ENCODE results near the gene USH2A.

The USH2A gene

GRCh38 chr1:215923129-215923824 lies 500.0 kb downstream of the USH2A start:
- no peak for DNase-seq

DNA sequence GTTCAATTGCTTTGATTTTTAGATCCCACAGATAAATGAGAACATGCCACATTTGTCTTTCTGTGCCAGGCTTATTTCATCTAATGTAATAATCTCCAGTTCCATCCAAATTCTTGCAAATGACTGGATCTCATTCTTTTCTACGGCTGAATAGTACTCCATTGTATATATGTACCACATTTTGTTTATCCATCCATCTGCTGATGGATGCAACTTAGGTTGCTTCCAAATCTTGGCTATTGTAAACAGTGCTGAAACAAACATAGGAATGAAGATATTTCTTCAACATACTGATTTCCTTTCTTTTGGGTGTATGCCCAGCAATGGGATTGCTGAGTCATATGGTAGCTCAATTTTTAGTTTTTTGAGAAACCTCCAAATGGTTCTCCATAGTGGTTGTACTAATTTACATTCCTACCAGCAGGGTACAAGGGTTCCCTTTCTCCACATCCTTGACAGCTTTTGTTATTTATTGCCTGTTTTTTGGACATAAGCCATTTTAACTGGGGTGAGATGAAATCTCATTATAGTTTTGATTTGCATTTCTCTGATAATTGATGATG lies 511.8 kb downstream of the USH2A start:
- DNase-seq, result no peak

DNA sequence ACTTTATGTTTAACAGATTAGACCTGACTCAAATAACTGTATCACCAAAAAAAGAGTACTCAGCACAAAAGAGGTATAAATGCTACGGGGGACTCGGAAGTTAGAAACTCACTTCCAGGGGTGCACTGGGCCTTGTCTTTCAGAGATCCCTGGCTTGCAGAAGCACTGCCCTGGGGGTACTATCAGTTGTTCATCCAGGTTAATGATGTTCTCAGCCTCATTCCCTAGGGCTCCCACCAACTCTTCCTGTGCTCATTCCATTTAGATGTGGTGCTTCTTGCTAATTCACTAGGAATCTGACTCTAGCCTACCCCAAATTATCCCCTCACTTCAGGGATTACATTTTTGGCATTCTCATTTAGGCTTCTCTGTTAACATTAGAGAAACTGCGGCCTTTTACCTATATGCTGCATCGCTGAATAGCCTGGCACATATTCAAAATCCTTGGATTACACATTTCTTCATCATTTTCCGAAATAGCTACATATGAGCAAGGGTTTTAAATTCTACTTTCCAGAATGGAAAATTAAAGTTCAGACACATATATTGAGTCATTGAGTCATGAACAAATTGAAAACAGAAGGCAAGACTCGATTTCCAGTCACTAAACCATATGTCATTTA lies 517.6 kb downstream of the USH2A start:
- no peak for DNase-seq

DNA sequence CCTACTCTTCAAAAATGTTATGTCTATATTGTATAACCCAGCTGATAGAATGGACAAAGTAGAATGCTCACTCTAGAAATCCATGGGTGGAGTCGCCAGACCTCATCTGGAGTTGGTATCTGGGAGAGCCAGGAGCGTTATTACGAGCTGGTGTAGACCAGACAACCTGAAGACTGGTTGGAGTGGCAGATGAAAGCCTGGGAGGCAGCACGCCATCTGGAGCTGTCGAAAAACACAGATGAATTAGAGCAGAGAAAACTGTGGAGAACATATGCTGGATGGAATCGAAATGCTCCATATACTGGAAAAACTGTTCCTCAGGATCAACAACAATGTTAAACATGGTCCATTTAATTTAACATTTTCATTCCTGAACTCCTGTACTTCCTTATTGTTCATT lies 522.6 kb downstream of the USH2A start:
- no peak for DNase-seq

DNA sequence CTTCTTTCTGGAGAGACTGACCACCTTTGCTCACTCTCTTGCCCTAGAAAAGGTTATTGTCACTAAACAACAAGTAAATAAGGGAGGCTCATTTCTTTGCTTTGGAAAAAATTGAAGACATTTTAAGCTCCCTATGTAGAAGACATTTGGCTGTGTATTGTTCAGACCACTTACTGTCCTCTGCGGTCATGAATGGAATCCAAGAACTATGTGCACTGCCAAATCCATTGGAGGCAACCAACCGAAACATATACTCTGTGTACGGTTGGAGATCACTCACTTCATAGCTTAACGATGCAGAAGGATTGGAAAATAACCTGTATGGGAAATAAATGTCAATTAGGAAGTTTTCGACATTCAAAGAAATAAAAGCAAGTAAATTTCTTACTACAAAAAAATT lies 523.3 kb downstream of the USH2A start:
- DNase-seq, result no peak

DNA sequence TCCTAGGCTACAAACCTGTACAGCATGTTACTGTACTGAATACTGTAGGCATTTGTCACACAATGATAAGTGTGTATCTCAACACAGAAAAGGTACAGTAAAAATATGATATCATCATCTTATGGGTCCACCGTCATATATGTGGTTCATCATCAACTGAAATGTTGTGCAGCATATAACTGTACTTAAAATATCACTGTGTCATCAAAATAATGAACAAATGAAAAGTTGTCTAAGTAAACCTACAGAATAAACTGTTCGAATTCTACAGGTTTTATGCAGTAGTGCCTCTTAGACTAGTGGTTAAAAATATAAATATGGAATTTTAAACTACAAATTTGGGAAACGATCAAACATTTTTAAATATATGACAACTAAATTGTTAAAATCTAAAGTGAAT lies 527.4 kb downstream of the USH2A start:
- no peak for DNase-seq

DNA sequence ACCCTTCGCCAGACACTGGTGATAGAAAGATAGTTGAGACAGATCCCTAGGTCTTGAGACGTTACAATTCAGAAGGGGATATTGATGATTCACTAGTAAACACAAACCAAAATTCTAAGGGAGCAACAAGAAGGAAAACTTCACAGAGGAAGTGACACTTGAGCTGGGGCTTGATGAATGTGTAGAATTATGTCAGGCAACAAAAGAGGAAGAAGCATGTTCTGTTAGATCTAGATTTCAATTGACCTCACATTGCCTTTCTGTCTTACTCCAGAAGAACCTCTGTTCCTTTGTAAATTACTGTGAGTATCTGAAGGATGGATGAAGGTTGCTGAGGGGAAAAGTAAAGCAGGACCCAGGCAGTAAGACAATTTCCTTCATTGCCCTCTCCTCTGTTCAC lies 528.0 kb downstream of the USH2A start:
- DNase-seq, result no peak

- DNase-seq, result no peak
Measured at GRCh38 chr1:215894617-215895016, 528.6 kb downstream of the USH2A start.

- no peak for DNase-seq
Measured at GRCh38 chr1:215891266-215892057, 531.8 kb downstream of the USH2A start.

- no peak for DNase-seq
Measured at GRCh38 chr1:215890438-215890837, 532.8 kb downstream of the USH2A start.

- no peak for DNase-seq
Measured at GRCh38 chr1:215889871-215890270, 533.4 kb downstream of the USH2A start.

GRCh38 chr1:215888159-215888558 lies 535.1 kb downstream of the USH2A start:
- no peak for DNase-seq

DNA sequence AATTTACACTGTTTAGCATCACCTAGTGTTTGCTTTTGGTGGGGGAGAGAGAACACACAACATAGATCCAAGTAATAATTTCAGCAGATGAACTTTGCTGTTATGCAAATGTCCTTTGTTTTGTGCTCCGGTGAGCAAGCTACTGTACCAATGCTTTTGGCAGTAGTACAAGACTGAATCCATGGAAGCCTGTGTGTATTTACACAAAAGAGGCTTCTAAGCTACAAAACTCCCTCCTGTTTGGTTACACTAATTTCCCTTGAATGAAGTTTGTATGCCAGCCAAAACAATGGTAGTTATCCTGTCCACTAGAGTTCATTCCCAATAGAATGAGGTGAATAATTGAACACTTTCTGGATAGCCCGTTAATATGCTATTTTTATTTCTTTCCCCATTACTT lies 535.6 kb downstream of the USH2A start:
- no peak for DNase-seq

- no peak for DNase-seq
Measured at GRCh38 chr1:215883004-215883403, 540.2 kb downstream of the USH2A start.

- no peak for DNase-seq
Measured at GRCh38 chr1:215878843-215879242, 544.4 kb downstream of the USH2A start.

DNA sequence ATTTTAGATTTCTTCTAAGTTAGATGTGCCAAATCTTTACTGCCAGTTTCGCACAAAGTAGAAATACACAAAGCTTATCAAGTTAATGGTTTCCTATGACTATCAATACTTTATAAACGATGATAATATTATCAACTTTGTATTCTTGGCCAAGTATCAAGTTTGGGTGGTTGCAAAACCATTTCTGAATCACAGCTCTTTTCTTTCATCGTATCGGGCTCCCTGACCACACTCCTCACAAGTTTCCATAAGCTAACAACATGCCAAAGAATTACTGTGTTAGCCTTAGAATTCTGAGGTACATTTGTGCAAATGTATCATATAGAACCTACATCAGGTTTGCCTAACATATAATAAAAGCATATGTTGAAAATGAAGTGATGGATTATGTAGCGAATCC lies 545.1 kb downstream of the USH2A start:
- DNase-seq, result no peak

GRCh38 chr1:215877452-215877951 lies 545.7 kb downstream of the USH2A start:
- no peak for DNase-seq

DNA sequence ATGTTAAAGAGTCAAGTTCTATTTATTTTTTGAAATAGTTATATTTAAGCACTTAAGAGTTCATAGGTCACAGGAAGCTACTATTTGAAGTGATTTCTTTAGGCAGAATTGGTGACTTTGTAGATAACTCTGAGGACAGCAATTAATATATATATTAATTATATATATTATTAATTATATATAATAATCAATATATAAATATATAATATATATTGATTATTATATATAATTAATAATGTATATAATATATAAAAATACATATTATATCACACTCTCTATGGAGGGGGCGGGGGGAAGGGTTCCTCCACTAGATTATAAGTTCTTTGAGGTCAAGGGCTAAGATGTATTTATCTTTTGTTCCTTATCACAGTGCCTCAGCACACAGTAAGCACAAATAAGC lies 547.5 kb downstream of the USH2A start:
- no peak for DNase-seq

GRCh38 chr1:215875236-215875635 lies 548.0 kb downstream of the USH2A start:
- no peak for DNase-seq

- no peak for DNase-seq
Measured at GRCh38 chr1:215872658-215873057, 550.6 kb downstream of the USH2A start.

DNA sequence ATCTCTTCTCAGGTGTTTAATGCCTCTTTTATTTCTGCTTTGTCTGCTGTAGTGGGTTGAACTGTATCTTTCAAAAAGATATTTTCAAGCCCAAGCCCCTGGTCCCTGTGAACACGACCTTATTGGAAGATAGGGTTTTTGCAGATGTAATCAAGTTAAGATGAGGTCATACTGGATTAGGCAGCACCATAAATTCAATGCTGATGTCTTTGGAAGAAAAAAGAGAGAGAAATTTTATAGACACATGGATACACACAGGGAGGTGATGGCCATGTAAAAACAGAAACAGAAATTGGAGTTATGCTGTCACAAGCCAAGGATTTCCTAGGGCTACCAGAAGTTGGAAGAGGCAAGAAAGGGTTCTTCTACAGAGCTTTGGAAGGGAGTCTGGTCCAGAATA lies 554.7 kb downstream of the USH2A start:
- no peak for DNase-seq

DNA sequence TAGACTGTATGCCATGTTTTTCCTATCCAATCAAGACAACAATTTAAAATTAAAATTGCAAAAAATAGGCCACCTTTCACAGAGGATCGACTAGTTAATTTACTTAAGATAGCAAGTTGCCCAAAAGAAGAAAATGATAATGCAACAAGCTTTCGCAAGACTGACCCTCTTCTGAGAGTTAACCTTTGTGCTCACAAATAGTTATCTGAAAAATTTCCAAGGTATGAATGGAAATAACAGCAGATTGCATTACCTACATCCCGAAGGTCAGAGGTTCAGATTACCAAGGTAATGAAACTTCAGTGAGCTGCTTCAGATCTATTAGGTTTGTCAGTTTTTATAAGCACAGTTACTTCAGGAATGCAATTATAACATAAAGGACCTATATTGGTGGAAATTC lies 558.2 kb downstream of the USH2A start:
- no peak for DNase-seq

GRCh38 chr1:215863796-215864195 lies 559.5 kb downstream of the USH2A start:
- DNase-seq, result no peak

- DNase-seq, result no peak
Measured at GRCh38 chr1:215860833-215861232, 562.4 kb downstream of the USH2A start.

All from activated CD8-positive, alpha-beta memory T cell treated with anti-CD3 and anti-CD28 coated beads, Interleukin-2, amount 50 U/mL, for 4 hours (primary cell).